ENCODE measurements around the gene COX15. TPM values are rescaled to one million over a fixed set of nuclear protein-coding genes. Genes with fewer than 3 reads are reported as not detected.

Gene COX15
- total and polyA plus RNA-seq, 2 of the 4 experiments (the other 2 are of a cell fraction), result 18.9 to 40.1 TPM

GRCh38 chr10:99756159-99756558 lies 24.2 kb upstream of the COX15 start:
- intact Hi-C loops (cut with micrococcal nuclease), result no loop called here
- H3K9me3 ChIP-seq (ENCODE audit: control insufficient read depth, insufficient read depth, low read length), result no peaks in the 10 kb centered on the region
- no peaks in the 10 kb centered on the region for H4K20me1 ChIP-seq (ENCODE audit: insufficient read depth, low read length)
- H3K56ac ChIP-seq (ENCODE audit: extremely low read depth, insufficient read depth, low read length), result no peak overlapping the region
- H3K79me1 ChIP-seq (ENCODE audit: low read depth in 1 of 2, low read length in 2 of 2), result no peaks in the 10 kb centered on the region; a peak in 1 of 4 replicates
- ChIA-PET POLR2A (ENCODE audit: unreplicated experiment) (no interaction called here), CTCF (no interaction called here)
- H3K27ac ChIP-seq (ENCODE audit: insufficient read depth, low read length), result no peak overlapping the region
- H4K91ac ChIP-seq (ENCODE audit: insufficient read depth, low read depth, low read length), result no peak overlapping the region
- H2BK120ac ChIP-seq (ENCODE audit: low read depth, low read length), result no peak overlapping the region
- H3K36me3 ChIP-seq (ENCODE audit: control insufficient read depth, insufficient read depth, low read length), result peaks cover 12% of the 10 kb centered on the region
- H4K5ac ChIP-seq (ENCODE audit: low read depth, low read length), result no peak overlapping the region
- no peak overlapping the region for H2BK20ac ChIP-seq (ENCODE audit: low read depth, low read length)
- no peaks in the 10 kb centered on the region; the same call in 1 of the 2 replicates for H3K4me1 ChIP-seq (ENCODE audit: control insufficient read depth, insufficient read depth, low read length)
- no peak overlapping the region for H2BK15ac ChIP-seq (ENCODE audit: low read depth, low read length)
- no peak overlapping the region for H2BK5ac ChIP-seq (ENCODE audit: low read depth, low read length, poor library complexity, severe bottlenecking)
- H2AK9ac ChIP-seq (replicated peaks; ENCODE audit: low read depth, low read length, poor library complexity), result no peak overlapping the region
- H3K18ac ChIP-seq (ENCODE audit: low read depth, low read length), result no peak overlapping the region
- no peak overlapping the region for H3K14ac ChIP-seq (replicated peaks; ENCODE audit: low read depth, low read length)
- H3K9me1 ChIP-seq (ENCODE audit: insufficient read depth, low read length), result no peaks in the 10 kb centered on the region
- H3K27me3 ChIP-seq (ENCODE audit: control insufficient read depth, insufficient read depth, low read length), result no peaks in the 10 kb centered on the region
- no peak overlapping the region for H3K4me2 ChIP-seq (ENCODE audit: low read depth, low read length)
- no peak overlapping the region for H3K9ac ChIP-seq (ENCODE audit: low read depth, low read length)
- H2AFZ ChIP-seq (replicated peaks; ENCODE audit: low read length, poor library complexity), result no peak overlapping the region
- no peak overlapping the region for H3K4ac ChIP-seq (ENCODE audit: low read depth, low read length)
- no peak overlapping the region for H2AK5ac ChIP-seq (ENCODE audit: low read depth, low read length)
- dilution Hi-C loops (cut with HindIII; ENCODE audit: low sequenced_read_pairs, unreplicated experiment), result no loop called here
- TF ChIP-seq SMC3 (IDR thresholded peaks at IDR 0.05; ENCODE audit: low read depth, low read length) (no peak), CEBPB (IDR thresholded peaks at IDR 0.05; ENCODE audit: low read depth, low read length) (no peak), RFX5 (IDR thresholded peaks at IDR 0.05; ENCODE audit: low read depth, low read length) (no peak), NFE2L2 (IDR thresholded peaks at IDR 0.05; ENCODE audit: low read depth, low read length) (no peak), BHLHE40 (IDR thresholded peaks at IDR 0.05; ENCODE audit: low read depth, low read length) (no peak), USF2 (IDR thresholded peaks at IDR 0.05; ENCODE audit: low read depth, low read length) (no peak), RAD21 (IDR thresholded peaks at IDR 0.05; ENCODE audit: low read length) (no peak), RCOR1 (IDR thresholded peaks at IDR 0.05; ENCODE audit: insufficient replicate concordance, low read length) (no peak), MAFK (IDR thresholded peaks at IDR 0.05; ENCODE audit: low read depth, low read length) (no peak), MAZ (IDR thresholded peaks at IDR 0.05; ENCODE audit: borderline replicate concordance, low read depth, low read length) (no peak), FOS (IDR thresholded peaks at IDR 0.05; ENCODE audit: low read depth, low read length) (no peak), CHD1 (IDR thresholded peaks at IDR 0.05; ENCODE audit: low read depth, low read length) (no peak), POLR2A (IDR thresholded peaks at IDR 0.05; ENCODE audit: low read depth, low read length) (no peak), ELK1 (IDR thresholded peaks at IDR 0.05; ENCODE audit: borderline replicate concordance, low read depth, low read length) (no peak), MXI1 (IDR thresholded peaks at IDR 0.05; ENCODE audit: borderline replicate concordance, low read depth, low read length) (no peak)
- TF ChIP-seq, protein P1, sequence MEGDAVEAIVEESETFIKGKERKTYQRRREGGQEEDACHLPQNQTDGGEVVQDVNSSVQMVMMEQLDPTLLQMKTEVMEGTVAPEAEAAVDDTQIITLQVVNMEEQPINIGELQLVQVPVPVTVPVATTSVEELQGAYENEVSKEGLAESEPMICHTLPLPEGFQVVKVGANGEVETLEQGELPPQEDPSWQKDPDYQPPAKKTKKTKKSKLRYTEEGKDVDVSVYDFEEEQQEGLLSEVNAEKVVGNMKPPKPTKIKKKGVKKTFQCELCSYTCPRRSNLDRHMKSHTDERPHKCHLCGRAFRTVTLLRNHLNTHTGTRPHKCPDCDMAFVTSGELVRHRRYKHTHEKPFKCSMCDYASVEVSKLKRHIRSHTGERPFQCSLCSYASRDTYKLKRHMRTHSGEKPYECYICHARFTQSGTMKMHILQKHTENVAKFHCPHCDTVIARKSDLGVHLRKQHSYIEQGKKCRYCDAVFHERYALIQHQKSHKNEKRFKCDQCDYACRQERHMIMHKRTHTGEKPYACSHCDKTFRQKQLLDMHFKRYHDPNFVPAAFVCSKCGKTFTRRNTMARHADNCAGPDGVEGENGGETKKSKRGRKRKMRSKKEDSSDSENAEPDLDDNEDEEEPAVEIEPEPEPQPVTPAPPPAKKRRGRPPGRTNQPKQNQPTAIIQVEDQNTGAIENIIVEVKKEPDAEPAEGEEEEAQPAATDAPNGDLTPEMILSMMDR (conservative IDR thresholded peaks at IDR 0.05; ENCODE audit: low read depth, low read length), result no peak
- no peak overlapping the region for H3K4me3 ChIP-seq (ENCODE audit: insufficient read depth, low read depth, low read length)
- in situ Hi-C loops (cut with MboI; ENCODE audit: low sequenced_read_pairs), result no loop called here
- DNase-seq (no peak), ATAC-seq (ENCODE audit: low read depth) (no peak)
- BruUV-seq (replicated peaks), result no TSS peak
- WGBS, 2 experiments (ENCODE audit: extremely low coverage in 2 of 2, insufficient read length in 1 of 2), result no CpG with 5 or more reads among the region's 1 CpG
- H4K8ac ChIP-seq (ENCODE audit: low read depth in 2 of 2, low read length in 2 of 2), result no peak overlapping the region
- H3K23ac ChIP-seq (ENCODE audit: low read depth, low read length), result no peak overlapping the region
